Glutamatergic neuron (in vitro differentiated cells): ENCODE measurements around the gene PTTG1IP. TPM values are rescaled to one million over a fixed set of nuclear protein-coding genes. Genes with fewer than 3 reads are reported as not detected.

ENCODE experiments used
- DNase-seq: peaks from one replicate; pipeline ENCODE4 v3.0.0; 2022
- H3K27ac Mint-ChIP-seq: one replicate; pipeline ENCODE4 v1.8.0; 2020; ENCODE audit warnings: mild to moderate bottlenecking, mixed read lengths, inconsistent platforms; ENCODE audit not compliant: unreplicated experiment
- H3K27me3 Mint-ChIP-seq: one replicate; pipeline ENCODE4 v1.8.0; 2020; ENCODE audit warnings: mild to moderate bottlenecking, moderate library complexity, mixed read lengths, inconsistent platforms; ENCODE audit not compliant: unreplicated experiment
- H3K36me3 Mint-ChIP-seq: one replicate; pipeline ENCODE4 v1.8.0; 2020; ENCODE audit warnings: mild to moderate bottlenecking, mixed read lengths, inconsistent platforms; ENCODE audit not compliant: unreplicated experiment
- H3K4me1 Mint-ChIP-seq: one replicate; pipeline ENCODE4 v1.8.0; 2020; ENCODE audit warnings: mild to moderate bottlenecking, low read depth, mixed read lengths, inconsistent platforms; ENCODE audit not compliant: unreplicated experiment
- H3K4me3 Mint-ChIP-seq: one replicate; pipeline ENCODE4 v1.8.0; 2020; ENCODE audit warnings: mild to moderate bottlenecking, mixed read lengths, inconsistent platforms; ENCODE audit not compliant: unreplicated experiment
- H3K9me3 Mint-ChIP-seq: one replicate; pipeline ENCODE4 v1.8.0; 2020; ENCODE audit warnings: mild to moderate bottlenecking, moderate library complexity, mixed read lengths, inconsistent platforms; ENCODE audit not compliant: unreplicated experiment
- CTCF ChIP-seq: fragments of 200-600 bp; sonication (generic); IDR thresholded peaks from one replicate; pipeline ENCODE4 v1.5.0; 2021; ENCODE audit not compliant: partially characterized antibody, unreplicated experiment
- total RNA-seq: library from RNA; stranded (reverse); fragmentation: NEBNext Ultra II Directional; extraction: Animal tissue kit (Norgen Biotek cat#: 25700); gene quantifications from one replicate; pipeline ENCODE4 v1.2.1, GENCODE V29; 2021; ENCODE audit not compliant: unreplicated experiment

PTTG1IP gene
- total RNA-seq, 1 donor from 2014 or later, result 249 TPM

- DNase-seq, result peak; percentile 79
- peak within 1 kb of the TSS; percentile 71 for H3K4me3 Mint-ChIP-seq
- peaks cover 22% of the 10 kb centered on the region for H3K36me3 Mint-ChIP-seq
- peaks cover 10% of the 10 kb centered on the region for H3K4me1 Mint-ChIP-seq
- TF ChIP-seq CTCF, result no peak
- H3K27ac Mint-ChIP-seq, result no peak within 1 kb of the TSS
- peaks cover 19% of the 10 kb centered on the region for H3K9me3 Mint-ChIP-seq
- peaks cover 7% of the 10 kb centered on the region for H3K27me3 Mint-ChIP-seq
These were observed 55.4 kb downstream of the PTTG1IP start, which contains the start of gene SUMO3 for GRCh38 chr21:44817914-44818639. TSS of gene SUMO3 (minus strand) at chr21:44818062. CDS start at chr21:44817968, 94 bp downstream.

- DNase-seq, result peak; percentile 94
- H3K9me3 Mint-ChIP-seq, result peaks cover 14% of the 10 kb centered on the region
- TF ChIP-seq CTCF, result no peak
- peaks cover 5% of the 10 kb centered on the region for H3K27me3 Mint-ChIP-seq
- no peak overlapping the region for H3K27ac Mint-ChIP-seq
- H3K4me1 Mint-ChIP-seq, result peaks cover 14% of the 10 kb centered on the region
- peaks cover 17% of the 10 kb centered on the region for H3K36me3 Mint-ChIP-seq
- peak overlapping the region; percentile 71 for H3K4me3 Mint-ChIP-seq
These were observed 56.0 kb downstream of the PTTG1IP start for GRCh38 chr21:44817506-44817880.

- Mint-ChIP-seq H3K4me1 (peaks cover 16% of the 10 kb centered on the region), H3K27me3 (peaks cover 5% of the 10 kb centered on the region), H3K9me3 (peaks cover 11% of the 10 kb centered on the region), H3K27ac (peak overlapping the region; percentile 77), H3K36me3 (peaks cover 11% of the 10 kb centered on the region), H3K4me3 (peak overlapping the region; percentile 76)
- peak; percentile 25 for DNase-seq
- TF ChIP-seq CTCF, result no peak
These were observed 56.6 kb downstream of the PTTG1IP start for GRCh38 chr21:44816761-44817505.

- Mint-ChIP-seq H3K36me3 (peaks cover 11% of the 10 kb centered on the region), H3K4me3 (peak overlapping the region; percentile 76), H3K27me3 (peaks cover 5% of the 10 kb centered on the region), H3K27ac (peak overlapping the region; percentile 77), H3K4me1 (peaks cover 16% of the 10 kb centered on the region), H3K9me3 (peaks cover 12% of the 10 kb centered on the region)
- DNase-seq, result peak; percentile 35
- TF ChIP-seq CTCF, result no peak
These were observed 57.5 kb downstream of the PTTG1IP start for GRCh38 chr21:44815852-44816628.
